Lung microvascular endothelial cell (primary cell): ENCODE results near the gene KRT31. TPM values are rescaled to one million over a fixed set of nuclear protein-coding genes. Genes with fewer than 3 reads are reported as not detected.
"Not testable (repeated sequence)": the region's sequence is repeated elsewhere in the genome, so short reads cannot be mapped to it uniquely, and the experiment has no call there.

ENCODE experiments used
- DNase-seq, 2 donors: peaks; one replicate each; pipeline versions ENCODE4 v3.0.0 to v3.0.0-alpha.2; 2010; ENCODE audit warnings: low read depth in 2 of 2
- total RNA-seq: library from RNA; depleted of rRNA; stranded (reverse); fragments of >200 nt; gene quantifications from 2 replicates; pipeline ENCODE4 v1.2.1, GENCODE V29; 2014

The KRT31 gene
- total RNA-seq, 1 donor from 2014 or later = not detected

DNA sequence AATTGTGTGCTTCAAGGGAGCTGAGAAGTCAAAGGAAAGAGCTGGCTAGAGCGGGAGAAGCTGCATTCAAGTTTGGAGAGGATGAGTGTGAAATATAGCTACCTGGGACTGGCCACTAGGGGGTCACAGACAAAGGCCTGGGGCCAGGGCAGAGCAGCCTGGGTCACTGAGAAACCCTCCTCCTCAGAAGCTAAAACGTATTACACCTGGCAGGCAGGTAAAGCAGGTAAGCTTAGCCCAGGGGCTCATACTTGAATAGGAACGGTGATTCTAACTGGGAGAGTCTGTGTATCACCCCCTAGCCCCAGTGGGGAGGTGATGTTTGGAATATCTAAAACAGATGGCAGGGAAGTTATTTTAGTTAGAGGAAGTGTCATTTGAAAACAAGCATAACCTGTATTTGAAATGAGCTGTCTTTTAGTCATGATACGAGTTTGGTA lies 20.2 kb upstream of the KRT31 start:
- DNase-seq = no peak

GRCh38 chr17:41417127-41417526 lies 19.7 kb upstream of the KRT31 start:
- no peak for DNase-seq

GRCh38 chr17:41416479-41416878 lies 19.1 kb upstream of the KRT31 start:
- DNase-seq = no peak

DNA sequence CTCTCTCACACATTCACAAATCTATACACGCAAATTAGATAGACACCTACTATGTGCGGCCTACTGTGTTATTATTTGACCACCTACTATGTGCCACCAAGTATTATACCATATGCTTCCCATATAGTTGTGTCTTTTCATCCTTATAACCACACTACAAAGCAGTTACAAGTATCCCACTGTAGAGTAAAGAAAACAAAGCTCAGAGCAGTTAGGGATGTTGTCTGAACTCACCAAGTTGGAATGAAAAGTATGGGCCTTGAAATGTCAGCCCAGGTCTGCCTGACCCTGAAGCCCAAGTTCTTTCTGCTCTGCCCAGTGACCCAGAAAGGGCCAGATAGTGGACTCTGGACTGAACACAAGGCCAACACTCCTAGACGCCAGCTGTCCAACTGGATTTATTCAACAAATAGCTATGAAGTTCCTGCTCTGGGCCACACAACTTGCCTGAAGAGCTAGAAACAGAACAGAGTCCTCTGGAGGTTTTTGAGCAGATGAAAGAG lies 18.5 kb upstream of the KRT31 start:
- DNase-seq = no peak

- no peak for DNase-seq
Measured at GRCh38 chr17:41415411-41415810, 18.0 kb upstream of the KRT31 start.

GRCh38 chr17:41413982-41414381 lies 16.6 kb upstream of the KRT31 start:
- DNase-seq = no peak

DNA sequence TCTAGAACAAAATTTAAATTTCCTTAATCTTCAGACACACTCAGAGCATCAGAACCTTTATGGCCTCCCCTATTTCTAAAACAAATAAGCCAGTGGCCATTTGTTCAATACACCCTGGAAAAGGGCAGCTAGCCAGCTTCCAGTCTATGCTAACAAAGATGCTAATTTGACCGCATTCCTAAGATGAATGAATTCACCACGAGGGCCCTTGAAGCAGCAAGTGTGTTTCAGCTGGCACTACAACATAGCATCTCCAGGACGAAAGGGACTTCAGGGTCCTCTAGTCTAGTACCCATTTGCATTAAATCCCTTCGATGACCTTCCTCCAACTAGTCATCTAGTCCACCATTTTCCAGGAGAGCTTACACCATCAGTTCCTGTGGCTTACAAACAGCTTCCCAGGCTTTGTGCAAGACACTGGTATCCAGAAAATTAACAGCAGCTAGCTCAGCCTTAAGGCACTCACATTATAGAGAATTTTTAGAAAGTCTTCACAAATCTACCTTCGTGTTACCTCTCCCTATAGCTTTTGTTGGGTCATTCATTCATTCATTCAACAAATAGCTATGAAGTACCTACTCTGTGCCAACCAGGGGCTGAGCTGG lies 16.0 kb upstream of the KRT31 start:
- DNase-seq = no peak

GRCh38 chr17:41411072-41411840 lies 13.8 kb upstream of the KRT31 start:
- DNase-seq = no peak

DNA sequence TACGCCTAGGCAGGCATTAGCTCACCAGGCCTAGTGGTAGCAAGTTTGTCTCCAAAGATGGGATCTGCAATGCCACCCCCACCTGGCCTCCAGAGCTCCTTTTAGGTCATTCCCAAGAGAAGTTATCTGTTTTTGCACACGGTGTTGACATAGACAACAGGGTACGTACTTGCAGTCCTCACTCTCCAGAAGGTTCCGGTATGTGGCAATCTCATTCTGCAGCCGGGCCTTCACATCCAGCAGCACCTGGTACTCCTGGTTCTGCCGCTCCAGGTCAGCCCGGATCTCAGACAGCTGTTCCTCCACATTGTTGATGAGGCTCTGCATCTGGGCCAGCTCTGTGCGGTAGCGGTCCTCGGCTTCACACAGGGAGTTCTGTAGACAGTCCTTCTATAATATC lies 9.8 kb upstream of the KRT31 start:
- DNase-seq = no peak

DNA sequence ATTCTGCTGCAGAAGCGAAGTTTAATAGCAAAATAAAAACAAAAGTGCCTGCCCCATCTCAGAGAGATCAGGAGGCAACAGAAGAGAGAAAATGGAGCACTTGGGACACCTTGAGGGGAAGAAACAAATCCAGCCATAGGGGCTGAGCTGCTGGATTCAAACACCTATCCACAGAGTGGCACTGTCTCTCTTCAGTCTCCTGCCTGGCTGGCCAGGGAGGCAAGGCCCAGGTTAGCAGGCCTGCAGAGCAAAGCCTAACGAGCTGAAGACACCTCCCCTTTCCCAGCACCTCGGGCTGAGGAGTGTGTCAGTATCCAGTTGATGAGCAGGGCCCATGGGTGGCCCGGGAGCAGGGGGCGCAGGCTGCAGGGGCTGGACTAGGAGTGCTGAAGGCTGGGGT lies 8.8 kb upstream of the KRT31 start:
- DNase-seq = peak in 1 of 2 donors; percentile 17

- DNase-seq = peak in 1 of 2 donors; percentile 72
Measured at GRCh38 chr17:41404024-41404671, 6.7 kb upstream of the KRT31 start.

GRCh38 chr17:41403404-41404023 lies 6.1 kb upstream of the KRT31 start:
- DNase-seq = peak in 1 of 2 donors; percentile 45

DNA sequence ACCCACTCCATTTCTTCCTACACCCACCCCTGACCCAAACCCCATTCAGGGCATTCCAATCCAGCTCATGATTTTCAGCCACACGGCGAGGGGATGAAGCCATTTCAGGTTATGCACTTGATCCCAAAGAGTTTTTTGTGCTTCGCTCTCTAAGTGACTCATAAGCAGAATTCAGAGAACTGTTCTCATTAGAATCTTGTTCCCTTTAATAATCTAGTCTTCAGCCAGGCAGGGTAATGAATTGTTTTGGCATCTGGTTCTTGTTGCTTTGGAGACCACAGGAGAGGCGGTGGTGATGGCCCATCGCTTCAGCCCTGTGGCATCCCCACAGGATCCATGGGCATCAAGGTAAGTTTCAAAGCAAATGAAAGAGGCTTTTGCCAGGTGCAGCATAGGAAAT lies 4.8 kb upstream of the KRT31 start:
- DNase-seq = no peak

- DNase-seq = no peak
Measured at GRCh38 chr17:41396340-41396739, 1.1 kb downstream of the KRT31 start.

DNA sequence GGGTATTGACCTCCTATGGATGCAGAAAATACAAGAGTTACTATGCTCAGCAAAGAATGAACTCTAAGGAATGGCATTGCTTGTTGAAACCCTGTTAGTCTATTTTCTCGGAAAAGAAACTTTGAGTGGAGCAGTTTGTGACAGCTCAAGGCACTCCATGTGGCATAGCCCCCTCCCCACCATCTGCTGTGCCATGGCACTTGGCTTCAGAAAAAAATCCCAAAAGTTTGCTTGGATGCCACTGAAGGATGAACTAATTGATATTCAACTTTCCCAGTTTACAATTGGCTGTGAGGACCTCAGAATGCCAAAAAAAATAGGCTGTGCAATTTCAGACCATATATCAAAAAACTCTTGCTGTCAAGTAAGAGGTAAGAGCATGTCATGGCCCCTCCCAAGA lies 1.8 kb downstream of the KRT31 start:
- no peak for DNase-seq

DNA sequence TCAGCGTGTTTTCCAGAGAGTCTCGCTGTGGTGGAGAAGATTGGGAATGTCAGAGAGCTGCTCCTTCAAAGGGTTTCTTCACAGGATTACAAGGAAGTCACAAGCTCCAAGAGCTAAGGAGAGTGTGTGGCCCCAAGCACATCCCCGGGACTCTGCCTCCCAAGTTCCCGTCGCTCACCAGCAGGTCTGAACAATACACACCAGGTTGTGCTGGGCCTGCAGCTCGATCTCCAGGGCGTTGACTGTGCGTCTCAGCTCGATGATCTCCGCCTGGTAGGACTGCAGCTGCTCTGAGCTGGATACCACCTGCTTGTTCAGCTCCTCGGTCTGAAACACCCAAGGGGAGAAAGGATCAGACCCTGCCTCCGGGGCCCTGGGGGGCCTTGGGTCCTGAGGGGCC lies 2.4 kb downstream of the KRT31 start:
- not testable (repeated sequence) for DNase-seq

- DNase-seq = no peak
Measured at GRCh38 chr17:41394254-41394996, 3.0 kb downstream of the KRT31 start.

DNA sequence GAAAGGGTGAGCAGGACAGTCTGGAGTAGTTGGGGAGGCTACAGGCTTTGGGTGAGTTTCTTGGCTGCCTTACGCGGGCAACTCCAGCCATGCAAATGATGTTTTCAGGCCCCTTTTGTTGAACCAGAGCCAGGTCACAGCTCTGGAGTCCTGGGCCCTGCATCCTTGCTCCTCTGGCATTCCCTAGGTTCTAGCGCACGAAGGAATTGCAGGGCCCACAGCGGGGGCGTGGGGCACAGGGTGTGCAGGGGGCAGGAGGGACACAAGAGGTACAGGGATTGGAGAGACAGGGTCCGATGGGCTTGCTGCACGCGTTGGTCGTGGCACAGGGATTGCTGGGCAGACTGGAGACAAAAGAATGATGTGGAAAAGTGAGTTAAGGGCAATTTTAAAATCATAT lies 3.6 kb downstream of the KRT31 start:
- DNase-seq = no peak

- DNase-seq = no peak
Measured at GRCh38 chr17:41393294-41393693, 4.1 kb downstream of the KRT31 start.

DNA sequence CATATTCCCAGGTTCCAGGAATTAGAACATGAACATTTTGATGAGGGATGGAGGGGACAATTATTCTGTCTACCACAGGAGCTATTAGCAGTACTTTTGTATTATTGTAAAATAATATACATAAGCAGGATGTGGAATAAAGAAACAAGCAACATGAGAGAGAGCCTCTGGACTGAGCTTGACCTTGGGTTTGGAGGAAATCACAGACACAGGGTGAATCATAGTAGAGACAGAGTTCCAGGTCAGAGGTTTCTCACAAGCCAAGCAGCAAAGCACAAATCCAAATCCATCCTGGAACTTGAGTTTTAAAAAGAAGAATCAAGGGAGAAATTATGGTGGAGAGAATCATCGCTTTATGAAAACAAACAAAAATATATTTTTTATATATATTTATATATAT lies 5.1 kb downstream of the KRT31 start:
- peak in 1 of 2 donors; percentile 30 for DNase-seq

DNA sequence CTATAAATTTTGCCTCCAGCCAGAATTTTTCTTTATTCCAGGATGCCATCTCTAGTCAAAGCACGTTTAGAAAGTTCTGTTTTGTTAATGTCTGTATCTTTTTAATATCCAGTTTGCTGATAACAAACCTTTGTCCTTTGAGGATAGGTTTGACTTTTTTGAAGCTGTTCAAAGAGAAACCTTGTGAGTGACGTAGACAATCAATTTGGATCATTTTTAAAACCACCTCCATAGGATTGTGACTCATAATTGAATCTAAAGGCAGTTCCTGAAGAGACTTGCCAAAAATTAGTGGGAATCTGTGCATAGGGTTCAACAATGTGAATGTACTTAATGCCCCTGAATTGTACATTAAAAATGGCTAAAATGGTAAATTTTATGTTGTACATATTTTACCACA lies 5.9 kb downstream of the KRT31 start:
- no peak for DNase-seq
